ENCODE data around the gene CA7.

Gene CA7

DNA sequence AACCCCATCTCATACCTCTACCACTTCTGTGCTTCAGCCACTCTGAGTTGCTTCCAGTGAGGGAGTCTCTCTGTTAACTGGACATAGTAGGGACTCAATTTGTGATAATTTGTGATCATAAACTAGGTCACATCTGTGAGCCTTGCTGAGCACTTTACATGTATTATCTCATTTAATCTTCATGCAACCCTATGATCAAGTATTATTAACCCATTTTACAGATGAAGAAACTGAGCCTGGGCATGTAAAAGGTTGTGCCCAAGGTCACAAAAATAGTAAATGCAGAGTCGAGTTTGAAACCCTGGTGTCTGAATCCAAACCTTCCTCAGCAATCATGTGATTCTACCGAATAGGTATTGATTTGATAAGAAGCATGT, 54.7 kb downstream of the CA7 start:
- no peaks in the 10 kb centered on the region for H3K9me3 ChIP-seq (ENCODE audit: control insufficient read depth in 1 of 2, low read length in 2 of 2)
- no peaks in the 10 kb centered on the region for H3K27me3 ChIP-seq (ENCODE audit: low read depth, low read length)
- no peak overlapping the region for H3K4me3 ChIP-seq (ENCODE audit: low read depth in 1 of 2, low read length in 2 of 2)
- peaks cover 20 to 52% of the 10 kb centered on the region in 2 donors for H3K4me1 ChIP-seq (ENCODE audit: control insufficient read depth in 1 of 2, insufficient read depth in 2 of 2, low read length in 2 of 2)
- H3K27ac ChIP-seq (ENCODE audit: low read length), result no peak overlapping the region
- H3K36me3 ChIP-seq (ENCODE audit: control insufficient read depth in 1 of 2, insufficient read depth in 2 of 2, low read length in 2 of 2), result no peaks in the 10 kb centered on the region

GRCh38 chr16:66899310-66899944, 55.2 kb downstream of the CA7 start:
- Histone ChIP-seq H3K4me1 (ENCODE audit: control insufficient read depth in 1 of 2, insufficient read depth in 2 of 2, low read length in 2 of 2) (peaks cover 20 to 56% of the 10 kb centered on the region in 2 donors), H3K27me3 (ENCODE audit: low read depth, low read length) (no peaks in the 10 kb centered on the region), H3K4me3 (ENCODE audit: low read depth in 1 of 2, low read length in 2 of 2) (peak overlapping the region in 1 of 2 donors; percentile 16), H3K36me3 (ENCODE audit: control insufficient read depth in 1 of 2, insufficient read depth in 2 of 2, low read length in 2 of 2) (no peaks in the 10 kb centered on the region), H3K27ac (ENCODE audit: low read length) (peak overlapping the region; percentile 85), H3K9me3 (ENCODE audit: control insufficient read depth in 1 of 2, low read length in 2 of 2) (no peaks in the 10 kb centered on the region)

GRCh38 chr16:66899945-66900710, 55.9 kb downstream of the CA7 start:
- Histone ChIP-seq H3K27ac (ENCODE audit: low read length) (peak overlapping the region; percentile 85), H3K9me3 (ENCODE audit: control insufficient read depth in 1 of 2, low read length in 2 of 2) (no peaks in the 10 kb centered on the region), H3K27me3 (ENCODE audit: low read depth, low read length) (no peaks in the 10 kb centered on the region), H3K36me3 (ENCODE audit: control insufficient read depth in 1 of 2, insufficient read depth in 2 of 2, low read length in 2 of 2) (no peaks in the 10 kb centered on the region), H3K4me3 (ENCODE audit: low read depth in 1 of 2, low read length in 2 of 2) (no peak overlapping the region), H3K4me1 (ENCODE audit: control insufficient read depth in 1 of 2, insufficient read depth in 2 of 2, low read length in 2 of 2) (peaks cover 22 to 59% of the 10 kb centered on the region in 2 donors)

GRCh38 chr16:66900721-66901441, 56.7 kb downstream of the CA7 start:
- H3K27ac ChIP-seq (ENCODE audit: low read length), result peak overlapping the region; percentile 85

DNA sequence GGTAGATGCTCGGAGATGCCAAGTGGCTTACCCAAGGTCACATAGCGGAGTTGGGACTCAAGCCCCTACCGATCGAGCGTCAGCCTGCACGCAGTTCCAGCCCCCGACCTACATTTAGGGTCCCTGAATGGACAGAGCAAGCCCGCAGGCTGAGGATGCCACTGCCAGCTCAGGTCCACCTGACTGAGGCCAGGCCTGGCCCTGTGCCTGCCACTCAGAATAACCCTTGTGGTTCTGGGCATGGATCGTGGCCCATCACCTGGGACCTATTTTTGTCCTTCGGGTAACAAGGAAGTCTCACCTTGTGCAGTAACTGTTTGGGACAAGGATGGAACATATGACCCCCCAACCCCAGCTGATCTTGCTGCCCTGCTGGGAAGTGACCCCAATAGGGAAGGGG, 57.4 kb downstream of the CA7 start:
- Histone ChIP-seq H3K27me3 (ENCODE audit: low read depth, low read length) (no peaks in the 10 kb centered on the region), H3K27ac (ENCODE audit: low read length) (peak overlapping the region; percentile 85), H3K4me3 (ENCODE audit: low read depth in 1 of 2, low read length in 2 of 2) (no peak overlapping the region), H3K4me1 (ENCODE audit: control insufficient read depth in 1 of 2, insufficient read depth in 2 of 2, low read length in 2 of 2) (peaks cover 27 to 66% of the 10 kb centered on the region in 2 donors), H3K36me3 (ENCODE audit: control insufficient read depth in 1 of 2, insufficient read depth in 2 of 2, low read length in 2 of 2) (no peaks in the 10 kb centered on the region), H3K9me3 (ENCODE audit: control insufficient read depth in 1 of 2, low read length in 2 of 2) (no peaks in the 10 kb centered on the region)

More at GRCh38 chr16:66900721-66901441, 56.7 kb downstream of the CA7 start:
- H3K4me3 ChIP-seq (ENCODE audit: low read depth in 1 of 2, low read length in 2 of 2), result no peak overlapping the region
- H3K36me3 ChIP-seq (ENCODE audit: control insufficient read depth in 1 of 2, insufficient read depth in 2 of 2, low read length in 2 of 2), result no peaks in the 10 kb centered on the region
- peaks cover 27 to 66% of the 10 kb centered on the region in 2 donors for H3K4me1 ChIP-seq (ENCODE audit: control insufficient read depth in 1 of 2, insufficient read depth in 2 of 2, low read length in 2 of 2)
- no peaks in the 10 kb centered on the region for H3K27me3 ChIP-seq (ENCODE audit: low read depth, low read length)
- H3K9me3 ChIP-seq (ENCODE audit: control insufficient read depth in 1 of 2, low read length in 2 of 2), result no peaks in the 10 kb centered on the region

GRCh38 chr16:66902648-66903543, 58.7 kb downstream of the CA7 start:
- Histone ChIP-seq H3K36me3 (ENCODE audit: control insufficient read depth in 1 of 2, insufficient read depth in 2 of 2, low read length in 2 of 2) (no peaks in the 10 kb centered on the region), H3K4me1 (ENCODE audit: control insufficient read depth in 1 of 2, insufficient read depth in 2 of 2, low read length in 2 of 2) (peaks cover 27 to 66% of the 10 kb centered on the region in 2 donors), H3K9me3 (ENCODE audit: control insufficient read depth in 1 of 2, low read length in 2 of 2) (no peaks in the 10 kb centered on the region), H3K27me3 (ENCODE audit: low read depth, low read length) (no peaks in the 10 kb centered on the region), H3K27ac (ENCODE audit: low read length) (peak overlapping the region; percentile 31), H3K4me3 (ENCODE audit: low read depth in 1 of 2, low read length in 2 of 2) (no peak overlapping the region)

Data from muscle layer of duodenum (tissue), 2 donors.